PFSK-1 (cell line): ENCODE measurements around the gene ARHGAP20.

Experiments
- FOXP2 ChIP-seq: optimal IDR thresholded peaks from 2 replicates; pipeline ENCODE3; 2011; ENCODE audit warnings: borderline replicate concordance, control low read depth, inconsistent platforms; ENCODE audit not compliant: insufficient read depth; ENCODE audit errors: extremely low read length, extremely low read depth
- POLR2AphosphoS5 ChIP-seq: IDR thresholded peaks from 2 replicates; pipeline ENCODE4 v1.6.1; 2012; ENCODE audit warnings: low read depth, mild to moderate bottlenecking, control low read depth, low read length, moderate library complexity
- SIN3A ChIP-seq: IDR thresholded peaks from 2 replicates; pipeline ENCODE4 v1.6.1; 2012; ENCODE audit warnings: mild to moderate bottlenecking, low read length, moderate library complexity, borderline replicate concordance; ENCODE audit not compliant: insufficient read depth
- TAF1 ChIP-seq: IDR thresholded peaks from 2 replicates; pipeline ENCODE4 v1.6.1; 2012; ENCODE audit warnings: low read length, control low read depth, borderline replicate concordance; ENCODE audit not compliant: insufficient read depth
- TF ChIP-seq, protein P1 (sequence below), 2 experiments: IDR thresholded peaks; 2 replicates each; pipeline versions ENCODE4 v1.6.1 to v1.8.0; 2011 to 2012; ENCODE audit warnings: low read depth in 2 of 2, low read length in 2 of 2, control low read depth in 1 of 2, inconsistent platforms in 1 of 2, mild to moderate bottlenecking in 1 of 2, moderate library complexity in 1 of 2; ENCODE audit not compliant: insufficient read depth in 1 of 2

Gene ARHGAP20

DNA sequence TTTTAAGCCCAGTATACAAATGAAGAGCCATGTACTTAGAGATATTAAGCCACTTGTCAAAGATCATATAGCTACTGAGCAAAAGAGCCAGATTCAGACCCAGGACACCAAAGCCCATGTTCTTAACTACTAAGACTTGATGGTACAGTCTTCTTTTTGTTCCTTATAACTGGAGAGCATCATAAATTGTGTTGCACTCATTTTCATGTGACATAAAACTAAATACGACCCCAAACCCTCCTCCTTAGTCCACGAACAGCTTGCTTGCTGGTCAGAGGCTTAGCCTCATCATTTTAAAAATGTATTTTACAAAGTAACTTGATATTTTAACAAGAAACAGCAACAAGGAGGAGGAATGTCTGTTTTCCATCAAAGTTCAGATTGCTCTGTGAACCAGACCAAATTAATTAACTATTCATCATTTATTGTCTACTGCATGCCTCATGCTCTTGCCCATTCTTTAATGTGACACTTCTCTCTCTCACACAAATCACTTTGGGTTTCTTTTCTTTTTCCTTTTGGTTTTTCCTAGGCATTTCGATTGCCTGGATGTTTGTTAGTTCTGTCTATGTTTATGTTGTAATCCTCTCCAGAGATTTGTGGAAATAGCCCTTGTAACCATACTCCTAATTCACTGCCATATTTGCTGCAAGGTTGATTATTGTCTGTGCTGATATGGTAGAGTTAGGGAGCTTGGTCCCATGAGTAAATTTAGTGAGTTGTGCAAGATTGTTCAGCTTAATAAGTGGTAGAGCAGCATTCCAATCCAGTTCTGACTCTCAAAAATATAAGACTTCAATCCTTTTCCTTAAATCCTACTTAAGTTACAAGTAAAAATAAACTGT, 8.4 kb upstream of the ARHGAP20 start:
- TF ChIP-seq, protein P1, sequence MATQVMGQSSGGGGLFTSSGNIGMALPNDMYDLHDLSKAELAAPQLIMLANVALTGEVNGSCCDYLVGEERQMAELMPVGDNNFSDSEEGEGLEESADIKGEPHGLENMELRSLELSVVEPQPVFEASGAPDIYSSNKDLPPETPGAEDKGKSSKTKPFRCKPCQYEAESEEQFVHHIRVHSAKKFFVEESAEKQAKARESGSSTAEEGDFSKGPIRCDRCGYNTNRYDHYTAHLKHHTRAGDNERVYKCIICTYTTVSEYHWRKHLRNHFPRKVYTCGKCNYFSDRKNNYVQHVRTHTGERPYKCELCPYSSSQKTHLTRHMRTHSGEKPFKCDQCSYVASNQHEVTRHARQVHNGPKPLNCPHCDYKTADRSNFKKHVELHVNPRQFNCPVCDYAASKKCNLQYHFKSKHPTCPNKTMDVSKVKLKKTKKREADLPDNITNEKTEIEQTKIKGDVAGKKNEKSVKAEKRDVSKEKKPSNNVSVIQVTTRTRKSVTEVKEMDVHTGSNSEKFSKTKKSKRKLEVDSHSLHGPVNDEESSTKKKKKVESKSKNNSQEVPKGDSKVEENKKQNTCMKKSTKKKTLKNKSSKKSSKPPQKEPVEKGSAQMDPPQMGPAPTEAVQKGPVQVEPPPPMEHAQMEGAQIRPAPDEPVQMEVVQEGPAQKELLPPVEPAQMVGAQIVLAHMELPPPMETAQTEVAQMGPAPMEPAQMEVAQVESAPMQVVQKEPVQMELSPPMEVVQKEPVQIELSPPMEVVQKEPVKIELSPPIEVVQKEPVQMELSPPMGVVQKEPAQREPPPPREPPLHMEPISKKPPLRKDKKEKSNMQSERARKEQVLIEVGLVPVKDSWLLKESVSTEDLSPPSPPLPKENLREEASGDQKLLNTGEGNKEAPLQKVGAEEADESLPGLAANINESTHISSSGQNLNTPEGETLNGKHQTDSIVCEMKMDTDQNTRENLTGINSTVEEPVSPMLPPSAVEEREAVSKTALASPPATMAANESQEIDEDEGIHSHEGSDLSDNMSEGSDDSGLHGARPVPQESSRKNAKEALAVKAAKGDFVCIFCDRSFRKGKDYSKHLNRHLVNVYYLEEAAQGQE (IDR thresholded peaks at IDR 0.05; ENCODE audit: insufficient read depth in 1 of 2, low read depth in 2 of 2, low read length in 2 of 2): no peak

DNA sequence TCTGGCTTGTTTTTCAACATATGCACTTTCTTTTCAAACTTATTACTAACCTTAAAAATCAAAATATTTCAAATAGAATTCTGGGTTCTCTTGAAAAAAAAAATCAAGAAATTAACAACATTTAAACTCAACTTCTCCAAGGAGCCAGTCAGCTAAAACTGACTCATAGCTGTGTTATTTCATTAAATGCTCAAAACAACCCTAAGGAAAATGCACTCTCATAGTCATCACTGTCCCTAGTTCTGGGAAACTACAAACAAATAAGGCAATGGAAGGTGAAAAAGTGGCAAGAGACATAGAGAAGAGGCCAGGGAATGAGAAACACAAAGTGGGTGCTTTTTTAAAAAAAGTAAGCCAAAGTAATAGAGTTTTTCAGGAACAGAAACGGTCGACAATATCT, 4.1 kb upstream of the ARHGAP20 start:
- TF ChIP-seq, protein P1 (IDR thresholded peaks at IDR 0.05; ENCODE audit: insufficient read depth in 1 of 2, low read depth in 2 of 2, low read length in 2 of 2): no peak
- no peak for TF ChIP-seq SIN3A
- TF ChIP-seq FOXP2: no peak
- TF ChIP-seq TAF1: no peak
- no peak for TF ChIP-seq POLR2AphosphoS5

DNA sequence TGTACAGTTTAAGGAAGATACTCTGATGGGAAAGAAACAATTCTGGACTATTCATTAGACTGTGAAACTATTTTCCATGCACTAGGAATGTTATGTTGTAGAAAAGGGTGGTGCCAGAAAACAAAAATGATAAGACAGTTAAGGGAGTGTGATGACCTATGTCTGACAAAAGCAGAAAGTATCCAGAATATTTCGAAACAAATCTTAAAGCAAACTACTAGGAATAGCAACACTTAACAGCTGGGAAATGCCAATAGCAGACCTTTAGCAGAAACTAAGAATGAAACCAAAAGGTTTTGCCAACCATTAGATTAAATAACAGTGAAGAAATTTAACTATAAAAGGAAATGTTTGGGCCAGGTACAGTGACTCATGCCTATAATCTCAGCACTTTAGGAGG, 3.3 kb upstream of the ARHGAP20 start:
- TF ChIP-seq TAF1: no peak
- no peak for TF ChIP-seq POLR2AphosphoS5
- no peak for TF ChIP-seq FOXP2
- no peak for TF ChIP-seq SIN3A
- TF ChIP-seq, protein P1 (IDR thresholded peaks at IDR 0.05; ENCODE audit: insufficient read depth in 1 of 2, low read depth in 2 of 2, low read length in 2 of 2): no peak

DNA sequence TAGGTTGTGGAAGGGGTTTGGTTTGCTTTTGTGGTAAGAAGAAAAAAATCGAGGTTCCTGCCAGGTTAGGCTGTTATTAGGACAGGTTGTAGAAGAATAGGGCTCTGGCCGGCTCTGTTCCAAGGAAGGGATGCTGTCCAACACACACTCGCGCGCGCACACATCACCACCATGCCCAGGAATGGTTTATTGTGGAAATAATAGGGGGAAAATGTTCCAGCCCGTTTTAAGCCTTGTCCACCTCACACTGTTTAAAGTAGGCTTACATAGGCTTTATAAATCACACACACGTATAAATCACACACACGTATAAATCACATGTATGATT, 1.2 kb upstream of the ARHGAP20 start:
- TF ChIP-seq, protein P1 (IDR thresholded peaks at IDR 0.05; ENCODE audit: insufficient read depth in 1 of 2, low read depth in 2 of 2, low read length in 2 of 2): no peak
- TF ChIP-seq SIN3A (no peak), TAF1 (no peak), POLR2AphosphoS5 (no peak), FOXP2 (no peak)
